NCI-H524 (cell line): ENCODE measurements around the gene MRPL11.

Experiments
- DNase-seq, 2 experiments: peaks; one replicate each; lab custom pipeline; 2025; lab: John Stamatoyannopoulos, UW

The MRPL11 gene

DNA sequence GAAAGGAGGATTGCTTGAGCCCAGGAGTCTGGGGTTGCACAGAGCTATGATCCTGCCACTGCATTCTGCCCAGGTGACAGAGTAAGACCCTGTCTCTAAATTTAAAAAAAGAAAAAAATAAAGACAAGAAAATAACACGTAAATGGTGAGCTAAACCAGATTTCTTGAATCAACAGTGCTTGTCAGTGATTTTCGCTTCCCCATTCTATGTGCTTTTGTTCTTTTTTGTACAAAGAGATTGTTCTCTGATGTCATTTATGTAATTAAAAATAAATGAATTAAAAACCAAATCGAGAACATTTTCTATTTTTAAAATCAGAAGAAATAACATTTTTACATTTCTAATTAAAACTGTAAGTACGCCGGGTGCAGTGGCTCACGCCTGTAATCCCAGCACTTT, 47.3 kb downstream of the MRPL11 start:
- DNase-seq: no peak

DNA sequence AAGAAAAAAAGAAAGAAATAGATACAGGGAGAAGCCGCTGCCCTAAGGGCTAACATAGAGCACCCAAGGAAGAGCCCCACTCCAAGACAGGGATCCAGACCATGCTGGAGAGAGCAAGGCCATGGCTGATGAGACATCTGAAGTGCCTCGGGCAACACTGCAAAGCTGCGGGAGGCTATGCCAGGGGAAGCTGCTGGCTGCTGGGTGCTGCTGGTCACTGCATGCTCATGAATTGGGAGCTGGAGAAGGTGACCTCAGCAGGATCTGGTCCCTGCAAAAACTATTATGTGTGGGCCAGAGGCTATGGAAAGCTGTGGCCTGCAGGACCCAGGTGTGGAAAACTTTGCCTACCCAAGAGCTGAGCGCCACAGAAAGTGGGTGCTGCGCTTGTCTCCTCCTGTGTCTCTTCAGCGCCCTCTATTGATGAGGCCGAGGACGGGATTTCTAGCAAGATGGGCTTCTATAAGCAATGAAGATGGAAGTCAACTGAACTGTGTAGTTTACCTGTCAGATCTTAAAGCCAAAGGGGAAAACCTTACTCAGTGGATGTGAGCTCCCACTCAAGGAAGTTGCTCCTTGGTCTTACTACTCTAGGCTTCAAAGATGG, 49.8 kb downstream of the MRPL11 start:
- DNase-seq: peak; percentile 46 to 73

DNA sequence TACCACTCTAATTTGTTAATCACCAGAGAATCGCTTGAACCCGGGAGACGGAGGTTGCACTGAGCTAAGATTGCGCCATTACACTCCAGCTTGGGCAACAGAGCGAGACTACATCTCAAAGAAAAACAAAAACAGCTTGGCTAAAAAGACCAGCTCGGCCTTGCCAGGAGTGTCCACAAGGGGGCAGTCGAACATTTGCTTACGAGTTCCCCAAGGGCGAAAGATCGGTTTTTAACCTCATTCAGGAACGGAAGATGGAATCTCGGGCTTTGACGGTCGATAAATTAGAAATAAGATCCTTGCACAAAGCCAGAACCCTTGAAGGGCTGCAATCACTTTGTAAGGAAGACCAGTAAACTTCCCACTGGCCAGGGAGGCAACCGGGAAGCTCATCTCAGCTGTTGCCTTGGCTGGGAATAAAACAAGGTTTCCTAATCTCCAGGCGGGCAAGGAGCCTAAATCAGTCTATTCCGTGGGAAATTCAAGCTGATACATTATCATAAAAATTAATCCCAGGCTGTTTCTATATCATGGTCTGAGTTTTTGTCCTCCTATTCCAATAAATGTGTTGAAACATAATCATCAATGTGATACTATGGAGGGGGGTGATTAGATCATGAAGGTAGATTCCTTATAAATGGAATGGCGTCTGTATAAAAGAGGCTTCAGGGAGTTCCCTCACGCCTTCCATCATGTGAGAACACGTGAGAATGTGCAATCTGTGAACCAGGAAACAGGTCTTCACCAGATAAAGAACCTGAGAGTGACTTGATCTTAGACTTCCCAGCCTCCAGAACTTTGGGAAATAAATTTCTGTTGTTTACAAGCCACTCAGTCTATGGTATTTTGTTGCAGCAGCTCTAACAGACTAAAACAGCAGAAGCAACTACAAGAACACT, 52.2 kb downstream of the MRPL11 start:
- DNase-seq: peak; percentile 66 to 81
